Measurements from ENCODE around the gene S1PR3. TPM values are rescaled to one million over a fixed set of nuclear protein-coding genes. Genes with fewer than 3 reads are reported as not detected.

S1PR3 gene
- total and polyA plus RNA-seq, 12 donors, result 10.0 to 108 (median 61.6) TPM

GRCh38 chr9:88974641-88975040, 16.6 kb upstream of the S1PR3 start:
- no peak overlapping the region for H3K27ac ChIP-seq
- no peaks in the 10 kb centered on the region for H3K9me3 ChIP-seq (replicated peaks in 1 of 3)
- H3K4me1 ChIP-seq (replicated peaks in 1 of 2), result no peaks in the 10 kb centered on the region
- peak in 1 of 7 donors; percentile 1 for DNase-seq
- TF ChIP-seq POLR2A (IDR thresholded peaks at IDR 0.05) (no peak), CTCF (IDR thresholded peaks at IDR 0.05) (no peak)
- 83 to 89% (median 87%) methylated on average over 5 to 7 of the region's 7 CpGs for WGBS, 4 donors
- H3K27me3 ChIP-seq, result no peaks in the 10 kb centered on the region
- intact Hi-C loops (cut with DNase I), result no loop called here
- H3K4me3 ChIP-seq, result no peak overlapping the region
- H3K36me3 ChIP-seq (replicated peaks in 1 of 2), result no peaks in the 10 kb centered on the region

- Histone ChIP-seq H3K36me3 (replicated peaks in 1 of 2) (no peaks in the 10 kb centered on the region), H3K4me1 (replicated peaks in 1 of 2) (no peaks in the 10 kb centered on the region), H3K9me3 (replicated peaks in 1 of 3) (no peaks in the 10 kb centered on the region), H3K27ac (no peak overlapping the region), H3K27me3 (no peaks in the 10 kb centered on the region), H3K4me3 (no peak overlapping the region)
- WGBS, 4 donors, result 75 to 84% (median 79%) methylated on average over 7 to 8 of the region's 8 CpGs
- intact Hi-C loops (cut with DNase I), result no loop called here
- DNase-seq, result peak in 1 of 7 donors; percentile 9
- TF ChIP-seq CTCF (IDR thresholded peaks at IDR 0.05), result no peak
- no peak for TF ChIP-seq POLR2A (IDR thresholded peaks at IDR 0.05)
Measured at GRCh38 chr9:88975966-88976889, 15.0 kb upstream of the S1PR3 start.

- DNase-seq, result peak in 1 of 7 donors; percentile 5
- no peak overlapping the region for H3K27ac ChIP-seq
- no peaks in the 10 kb centered on the region for H3K4me1 ChIP-seq (replicated peaks in 1 of 2)
Measured at GRCh38 chr9:88976890-88977257, 14.4 kb upstream of the S1PR3 start.

GRCh38 chr9:88978034-88978433, 13.2 kb upstream of the S1PR3 start:
- intact Hi-C loops (cut with DNase I), result no loop called here

More at GRCh38 chr9:88976890-88977257, 14.4 kb upstream of the S1PR3 start:
- TF ChIP-seq CTCF (IDR thresholded peaks at IDR 0.05) (no peak), POLR2A (IDR thresholded peaks at IDR 0.05) (no peak)
- H3K36me3 ChIP-seq (replicated peaks in 1 of 2), result no peaks in the 10 kb centered on the region
- H3K9me3 ChIP-seq (replicated peaks in 1 of 3), result peaks cover 0 to 4% (median 0%) of the 10 kb centered on the region in 3 donors
- intact Hi-C loops (cut with DNase I), result no loop called here
- H3K27me3 ChIP-seq, result no peaks in the 10 kb centered on the region
- H3K4me3 ChIP-seq, result no peak overlapping the region
- WGBS, 4 donors, result 92 to 96% (median 95%) methylated on average over 5 of the region's 5 CpGs

More at GRCh38 chr9:88978034-88978433, 13.2 kb upstream of the S1PR3 start:
- peak in 1 of 7 donors; percentile 3 for DNase-seq
- Histone ChIP-seq H3K4me1 (replicated peaks in 1 of 2) (no peaks in the 10 kb centered on the region), H3K36me3 (replicated peaks in 1 of 2) (no peaks in the 10 kb centered on the region), H3K27ac (no peak overlapping the region), H3K27me3 (no peaks in the 10 kb centered on the region), H3K4me3 (no peak overlapping the region), H3K9me3 (replicated peaks in 1 of 3) (peaks cover 0 to 6% (median 0%) of the 10 kb centered on the region in 3 donors)
- TF ChIP-seq CTCF (IDR thresholded peaks at IDR 0.05) (no peak), POLR2A (IDR thresholded peaks at IDR 0.05) (no peak)
- WGBS, 4 donors, result 80 to 92% (median 86%) methylated on average over 5 of the region's 5 CpGs
